Esophagus squamous epithelium (tissue), 4 donors: ENCODE results near the gene CAMTA1.

Experiments
- CTCF ChIP-seq, 6 experiments: fragments of 450-650 bp in 4 of 6; fragments of 200-600 bp in 2 of 6; sonication (generic) in 2 of 6; IDR thresholded peaks; one replicate each; pipeline ENCODE4 v1.5.1; 2016 to 2019; ENCODE audit warnings: antibody characterized with exemption in 6 of 6, mild to moderate bottlenecking in 4 of 6, moderate library complexity in 4 of 6
- POLR2A ChIP-seq, 4 donors: fragments of 450-650 bp; IDR thresholded peaks; one replicate each; pipeline ENCODE4 v1.6.1; 2017; ENCODE audit warnings: antibody characterized with exemption in 4 of 4, mild to moderate bottlenecking in 4 of 4, moderate library complexity in 3 of 4

GRCh38 chr1:7727809-7728471 is 942.7 kb downstream of the CAMTA1 start:
- no peak for TF ChIP-seq POLR2A (IDR thresholded peaks at IDR 0.05)
- no peak for TF ChIP-seq CTCF (IDR thresholded peaks at IDR 0.05)
